ENCODE measurements around the gene LEF1.

The LEF1 gene

DNA sequence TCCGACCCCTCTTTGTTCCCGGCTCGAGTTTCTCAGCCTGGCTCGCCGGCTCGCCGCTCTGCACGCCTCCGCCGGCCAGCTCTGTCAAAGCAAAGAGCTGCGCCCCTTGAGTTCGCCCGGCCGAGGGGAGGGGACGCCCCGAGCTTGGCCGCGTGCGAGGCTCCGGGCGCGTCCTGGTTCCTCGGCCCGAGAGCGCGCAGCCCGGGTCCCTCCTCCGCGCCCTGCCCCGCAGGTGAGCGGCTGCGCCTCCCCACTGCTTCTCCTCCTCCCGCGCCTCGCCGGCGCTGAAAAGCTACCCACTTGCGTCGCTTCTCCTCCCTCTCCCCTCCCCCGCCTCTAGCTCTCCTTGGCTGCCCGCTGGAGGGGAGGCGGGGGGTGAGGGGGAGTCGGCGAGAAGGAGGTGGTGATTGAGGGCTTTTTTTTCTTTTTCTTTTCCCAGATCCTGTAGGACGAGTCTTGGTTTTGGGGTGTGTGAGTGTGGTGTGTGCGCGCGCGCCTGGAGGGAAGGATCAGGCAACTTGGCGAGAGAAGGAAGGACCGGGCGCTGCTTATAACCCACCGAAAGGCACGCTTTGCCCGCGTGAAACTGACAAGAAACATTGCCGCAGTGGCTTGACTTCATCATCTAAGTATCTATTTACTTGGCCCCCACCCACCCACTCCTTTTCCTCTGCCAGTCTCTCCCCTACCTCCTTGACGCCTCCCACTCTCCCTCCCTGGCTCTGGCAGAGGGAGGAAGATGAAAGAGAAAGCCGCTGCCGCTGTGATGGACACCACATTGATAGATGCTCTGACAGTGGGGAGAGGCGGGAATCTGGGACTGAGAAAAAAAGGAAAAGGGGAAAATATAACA, at the start of gene LEF1:
Gene LEF1 (minus strand): TSS at position 262 of the 853 bp plus-strand sequence. CDS start 1,165 bp downstream, outside the sequence.
- peaks cover 3% of the 10 kb centered on the region for H3K27me3 ChIP-seq (replicated peaks; ENCODE audit: control insufficient read depth, insufficient read depth, low read length)
- peak; percentile 56 for DNase-seq (ENCODE audit: extremely low read depth, insufficient read length)

DNA sequence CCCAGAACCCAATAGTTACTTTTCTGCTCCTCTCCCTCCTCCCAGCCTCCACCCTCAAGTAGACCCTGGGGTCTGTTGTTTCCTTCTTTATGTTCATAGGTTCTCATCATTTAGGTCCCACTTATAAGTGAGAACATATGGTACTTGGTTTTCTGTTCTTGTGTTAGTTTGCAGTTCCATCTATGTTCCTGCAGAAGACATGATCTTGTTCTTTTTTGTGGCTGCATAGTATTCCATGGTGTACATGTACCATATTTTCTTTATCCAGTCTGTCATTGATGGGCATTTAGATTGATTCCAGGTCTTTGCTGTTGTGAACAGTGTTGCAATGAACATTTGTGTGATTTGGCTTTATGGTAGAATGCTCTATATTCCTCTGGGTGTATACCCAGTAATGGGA, 47.8 kb upstream of the LEF1 start:
- Histone ChIP-seq H3K27me3 (replicated peaks; ENCODE audit: control insufficient read depth, insufficient read depth, low read length) (no peaks in the 10 kb centered on the region), H3K36me3 (ENCODE audit: control insufficient read depth, insufficient read depth, low read length) (no peaks in the 10 kb centered on the region), H3K4me3 (replicated peaks; ENCODE audit: low read depth, low read length) (no peak overlapping the region)
- no peak for DNase-seq (ENCODE audit: extremely low read depth, insufficient read length)
- no peak for TF ChIP-seq CTCF (IDR thresholded peaks at IDR 0.05; ENCODE audit: insufficient read depth, low read length, poor library complexity, severe bottlenecking)

More for the DNA sequence above, at the start of gene LEF1:
- Histone ChIP-seq H3K4me3 (replicated peaks; ENCODE audit: low read depth, low read length) (peak within 1 kb of the TSS; percentile 62), H3K36me3 (ENCODE audit: control insufficient read depth, insufficient read depth, low read length) (no peaks in the 10 kb centered on the region)
- TF ChIP-seq CTCF (IDR thresholded peaks at IDR 0.05; ENCODE audit: insufficient read depth, low read length, poor library complexity, severe bottlenecking), result no peak

DNA sequence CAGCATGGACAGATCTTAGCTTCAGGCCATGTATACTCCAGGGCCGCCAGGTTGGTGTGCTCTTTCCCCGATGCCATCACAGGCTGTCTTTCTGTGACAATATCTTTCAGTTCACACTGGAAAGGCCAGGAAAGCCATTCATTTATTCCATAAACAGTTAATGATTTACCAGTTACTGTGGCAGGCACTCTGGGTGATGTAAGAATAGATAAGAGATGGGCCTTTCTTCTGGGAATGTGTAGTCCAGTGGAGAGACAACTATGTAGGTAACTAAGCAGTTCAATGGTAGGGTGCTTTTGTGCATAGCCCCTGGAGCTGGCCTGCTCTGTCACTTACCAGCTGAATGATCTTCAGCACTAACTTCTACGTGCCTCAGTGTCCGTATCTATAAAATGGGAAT, 46.3 kb upstream of the LEF1 start:
- no peak for TF ChIP-seq CTCF (IDR thresholded peaks at IDR 0.05; ENCODE audit: insufficient read depth, low read length, poor library complexity, severe bottlenecking)
- no peak for DNase-seq (ENCODE audit: extremely low read depth, insufficient read length)
- no peaks in the 10 kb centered on the region for H3K27me3 ChIP-seq (replicated peaks; ENCODE audit: control insufficient read depth, insufficient read depth, low read length)
- no peaks in the 10 kb centered on the region for H3K36me3 ChIP-seq (ENCODE audit: control insufficient read depth, insufficient read depth, low read length)
- no peak overlapping the region for H3K4me3 ChIP-seq (replicated peaks; ENCODE audit: low read depth, low read length)

DNA sequence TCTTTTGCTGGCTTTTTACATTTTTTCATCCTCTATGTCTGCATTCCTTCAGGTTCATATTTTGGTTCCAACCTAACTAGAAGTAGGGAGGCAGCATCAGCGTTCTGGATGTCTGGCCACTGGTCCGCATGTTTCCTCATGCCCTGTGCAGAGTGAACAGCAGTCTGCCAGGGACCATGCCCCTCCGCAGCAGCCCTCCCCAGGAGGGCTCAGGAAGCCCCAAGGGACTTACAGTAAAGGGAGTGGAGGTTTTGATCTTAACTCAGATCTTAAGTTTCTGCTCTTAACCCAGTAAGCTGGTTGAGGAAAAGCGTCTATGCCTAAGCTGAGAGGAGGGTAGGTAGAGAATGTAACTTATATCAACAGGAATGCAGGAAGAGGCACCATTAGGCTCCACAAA, 45.0 kb upstream of the LEF1 start:
- H3K27me3 ChIP-seq (replicated peaks; ENCODE audit: control insufficient read depth, insufficient read depth, low read length), result no peaks in the 10 kb centered on the region; the same call in 1 of the 2 replicates
- peak; percentile 3 for DNase-seq (ENCODE audit: extremely low read depth, insufficient read length)
- no peak overlapping the region for H3K4me3 ChIP-seq (replicated peaks; ENCODE audit: low read depth, low read length)
- no peaks in the 10 kb centered on the region for H3K36me3 ChIP-seq (ENCODE audit: control insufficient read depth, insufficient read depth, low read length)
- TF ChIP-seq CTCF (IDR thresholded peaks at IDR 0.05; ENCODE audit: insufficient read depth, low read length, poor library complexity, severe bottlenecking), result no peak

- no peaks in the 10 kb centered on the region for H3K36me3 ChIP-seq (ENCODE audit: control insufficient read depth, insufficient read depth, low read length)
- no peak for DNase-seq (ENCODE audit: extremely low read depth, insufficient read length)
- TF ChIP-seq CTCF (IDR thresholded peaks at IDR 0.05; ENCODE audit: insufficient read depth, low read length, poor library complexity, severe bottlenecking), result no peak
Measured at GRCh38 chr4:108213308-108213707, 44.6 kb upstream of the LEF1 start.

More at GRCh38 chr4:108213308-108213707, 44.6 kb upstream of the LEF1 start:
- no peaks in the 10 kb centered on the region; the same call in 1 of the 2 replicates for H3K27me3 ChIP-seq (replicated peaks; ENCODE audit: control insufficient read depth, insufficient read depth, low read length)
- H3K4me3 ChIP-seq (replicated peaks; ENCODE audit: low read depth, low read length), result no peak overlapping the region

Data from GM06990 (cell line).